HS-27A (cell line): Measurements from ENCODE around the gene IL17C.
"Not testable (repeated sequence)": the region's sequence is repeated elsewhere in the genome, so short reads cannot be mapped to it uniquely, and the experiment has no call there.

Experiments used
- DNase-seq: peaks from one replicate; pipeline ENCODE4 v3.0.0-alpha.2; 2012; ENCODE audit warnings: low read depth, missing footprints

The IL17C gene

GRCh38 chr16:88658714-88659113, 20.3 kb downstream of the IL17C start:
- no peak for DNase-seq

- DNase-seq = no peak
Observed at GRCh38 chr16:88659160-88659559, 20.8 kb downstream of the IL17C start.

GRCh38 chr16:88661468-88661867, 23.1 kb downstream of the IL17C start:
- DNase-seq = no peak

- DNase-seq = no peak
Observed at GRCh38 chr16:88662222-88662842, 24.0 kb downstream of the IL17C start.

GRCh38 chr16:88662843-88663606, 24.7 kb downstream of the IL17C start, which contains the start of gene MVD:
TSS of gene MVD (minus strand) at chr16:88663091. CDS start at chr16:88663080, 11 bp downstream.
- peak; percentile 93 for DNase-seq

GRCh38 chr16:88665148-88665547, 26.8 kb downstream of the IL17C start:
- no peak for DNase-seq

GRCh38 chr16:88665570-88665969, 27.2 kb downstream of the IL17C start:
- DNase-seq = no peak

GRCh38 chr16:88667461-88667860, 29.1 kb downstream of the IL17C start:
- DNase-seq = no peak

- not testable (repeated sequence) for DNase-seq
Observed at GRCh38 chr16:88669493-88669892, 31.1 kb downstream of the IL17C start.

GRCh38 chr16:88669980-88670379, 31.6 kb downstream of the IL17C start:
- no peak for DNase-seq

- no peak for DNase-seq
Observed at GRCh38 chr16:88671806-88672205, 33.4 kb downstream of the IL17C start.

- no peak for DNase-seq
Observed at GRCh38 chr16:88672776-88673175, 34.4 kb downstream of the IL17C start.

GRCh38 chr16:88673716-88674379, 35.5 kb downstream of the IL17C start:
- no peak for DNase-seq

GRCh38 chr16:88676502-88677242, 38.3 kb downstream of the IL17C start:
- DNase-seq = no peak

GRCh38 chr16:88677721-88678120, 39.3 kb downstream of the IL17C start:
- no peak for DNase-seq

GRCh38 chr16:88678224-88678979, 40.0 kb downstream of the IL17C start:
- DNase-seq = no peak

- no peak for DNase-seq
Observed at GRCh38 chr16:88680554-88681083, 42.2 kb downstream of the IL17C start.

GRCh38 chr16:88681084-88681680, 42.8 kb downstream of the IL17C start:
- no peak for DNase-seq

GRCh38 chr16:88681709-88682451, 43.5 kb downstream of the IL17C start:
- no peak for DNase-seq

- DNase-seq = no peak
Observed at GRCh38 chr16:88684569-88685155, 46.3 kb downstream of the IL17C start.
